Fibroblast of lung (primary cell): ENCODE results near the gene NUDCD3. TPM values are rescaled to one million over a fixed set of nuclear protein-coding genes. Genes with fewer than 3 reads are reported as not detected.

Experiments used
- DNase-seq, 2 donors: peaks; one replicate each; pipeline versions ENCODE4 v3.0.0 to v3.0.0-alpha.2; 2010; ENCODE audit warnings: low read depth in 2 of 2
- H2AFZ ChIP-seq: 2 replicates; pipeline ENCODE4 v1.5.1; 2012; ENCODE audit warnings: low read length, control low read depth, inconsistent platforms
- H3K27ac ChIP-seq: 2 replicates; pipeline ENCODE4 v1.5.1; 2011; ENCODE audit warnings: low read length, control low read depth; ENCODE audit not compliant: insufficient read depth
- H3K27me3 ChIP-seq: 2 replicates; pipeline ENCODE4 v1.5.1; 2011; ENCODE audit warnings: mild to moderate bottlenecking, low read length; ENCODE audit not compliant: control insufficient read depth, insufficient read depth
- H3K36me3 ChIP-seq: 2 replicates; pipeline ENCODE4 v1.5.1; 2011; ENCODE audit warnings: low read length; ENCODE audit not compliant: control insufficient read depth, insufficient read depth
- H3K4me1 ChIP-seq: 2 replicates; pipeline ENCODE4 v1.5.1; 2011; ENCODE audit warnings: low read length; ENCODE audit not compliant: control insufficient read depth, insufficient read depth; ENCODE audit errors: extremely low read depth
- H3K4me2 ChIP-seq: 2 replicates; pipeline ENCODE4 v1.5.1; 2011; ENCODE audit warnings: low read length, control low read depth; ENCODE audit not compliant: insufficient read depth; ENCODE audit errors: extremely low read depth
- H3K4me3 ChIP-seq, 4 experiments: fragments of 200-600 bp in 1 of 4; sonication (generic) in 1 of 4; replicated peaks in 1 of 4; 2 replicates each; pipeline ENCODE4 v1.5.1; 2011 to 2016; ENCODE audit warnings: low read length in 4 of 4, low read depth in 3 of 4, mild to moderate bottlenecking in 3 of 4, control low read depth in 2 of 4, inconsistent platforms in 1 of 4, mixed read lengths in 1 of 4; ENCODE audit not compliant: insufficient read depth in 1 of 4; ENCODE audit errors: control extremely low read depth in 1 of 4
- H3K79me2 ChIP-seq: 2 replicates; pipeline ENCODE4 v1.5.1; 2012; ENCODE audit warnings: mild to moderate bottlenecking, low read length, inconsistent platforms; ENCODE audit not compliant: control insufficient read depth, insufficient read depth
- H3K9ac ChIP-seq: 2 replicates; pipeline ENCODE4 v1.5.1; 2011; ENCODE audit warnings: mild to moderate bottlenecking, low read length, control low read depth; ENCODE audit not compliant: insufficient read depth
- H3K9me3 ChIP-seq: 2 replicates; pipeline ENCODE4 v1.5.1; 2012; ENCODE audit warnings: low read depth, low read length; ENCODE audit not compliant: control insufficient read depth, insufficient read depth
- H4K20me1 ChIP-seq: 2 replicates; pipeline ENCODE4 v1.5.1; 2011; ENCODE audit warnings: low read length; ENCODE audit not compliant: control insufficient read depth, insufficient read depth; ENCODE audit errors: extremely low read depth
- CTCF ChIP-seq, 2 donors: IDR thresholded peaks in 1 of 2; conservative IDR thresholded peaks in 1 of 2; 1 replicate in 1 of 2; 2 replicates in 1 of 2; pipeline ENCODE4 v1.5.1; 2011 to 2012; ENCODE audit warnings: low read length in 2 of 2, control low read depth in 1 of 2, inconsistent platforms in 1 of 2, low read depth in 1 of 2, mild to moderate bottlenecking in 1 of 2
- EZH2 ChIP-seq: IDR thresholded peaks from 2 replicates; pipeline ENCODE4 v1.5.1; 2012; ENCODE audit warnings: low read length, control low read depth, mild to moderate bottlenecking; ENCODE audit errors: missing control alignments
- polyA plus RNA-seq, 2 donors: library from polyadenylated mRNA; depleted of rRNA in 1 of 2; stranded (reverse) in 1 of 2; unstranded in 1 of 2; fragments of >200 nt; gene quantifications; 2 replicates each; pipeline ENCODE4 v1.2.1, GENCODE V29; 2011 to 2012; ENCODE audit warnings: missing spikeins in 1 of 2
- total RNA-seq: library from RNA; depleted of rRNA; stranded (reverse); fragments of >200 nt; gene quantifications from 2 replicates; pipeline ENCODE4 v1.2.1, GENCODE V29; 2014

Gene NUDCD3
- total and polyA plus RNA-seq, 2 donors (not counting 1 experiment from before 2014, with no cell fraction given) = 51.9 to 68.7 TPM

DNA sequence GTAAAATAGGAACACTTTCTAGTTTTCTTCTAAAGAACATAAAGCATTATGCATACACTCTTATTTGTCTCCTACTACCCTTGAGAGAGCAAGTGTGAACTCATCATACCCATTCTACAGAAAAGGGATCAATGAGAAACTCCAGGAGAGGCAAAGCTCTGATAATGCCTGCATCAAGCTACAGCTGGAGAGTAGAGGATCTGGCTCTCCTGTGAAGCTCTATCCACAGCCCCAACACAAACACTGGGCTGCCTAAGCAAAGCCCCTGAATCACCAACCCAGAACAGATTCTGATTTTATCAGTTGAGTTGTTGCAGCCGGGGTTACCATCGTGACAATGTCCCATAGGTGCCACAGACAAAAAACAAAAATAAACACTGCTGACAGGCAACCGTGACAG lies 74.9 kb downstream of the NUDCD3 start:
- Histone ChIP-seq H3K9me3 (no peaks in the 10 kb centered on the region), H2AFZ (no peak overlapping the region), H3K9ac (no peak overlapping the region), H3K79me2 (peaks cover 2% of the 10 kb centered on the region), H4K20me1 (no peaks in the 10 kb centered on the region), H3K27ac (no peak overlapping the region), H3K36me3 (no peaks in the 10 kb centered on the region), H3K4me1 (no peaks in the 10 kb centered on the region), H3K27me3 (no peaks in the 10 kb centered on the region), H3K4me3 (no peak overlapping the region), H3K4me2 (no peak overlapping the region)
- TF ChIP-seq EZH2 = no peak
- TF ChIP-seq CTCF (conservative IDR thresholded peaks at IDR 0.05 in 1 of 2, IDR thresholded peaks at IDR 0.05 in 1 of 2; ENCODE audit: low read depth in 1 of 2, low read length in 2 of 2) = no peak
- DNase-seq = peak in 1 of 2 donors; percentile 16

- peak in 1 of 2 donors; percentile 65 for DNase-seq
- Histone ChIP-seq H3K4me3 (no peak overlapping the region), H2AFZ (no peak overlapping the region), H3K9ac (no peak overlapping the region), H3K4me2 (no peak overlapping the region), H3K36me3 (no peaks in the 10 kb centered on the region), H3K4me1 (no peaks in the 10 kb centered on the region), H4K20me1 (no peaks in the 10 kb centered on the region), H3K27ac (no peak overlapping the region), H3K27me3 (no peaks in the 10 kb centered on the region), H3K79me2 (peaks cover 2% of the 10 kb centered on the region), H3K9me3 (no peaks in the 10 kb centered on the region)
- TF ChIP-seq CTCF (conservative IDR thresholded peaks at IDR 0.05 in 1 of 2, IDR thresholded peaks at IDR 0.05 in 1 of 2; ENCODE audit: low read depth in 1 of 2, low read length in 2 of 2) = no peak
- no peak for TF ChIP-seq EZH2
Observed at GRCh38 chr7:44415047-44415446, 75.4 kb downstream of the NUDCD3 start.

- Histone ChIP-seq H3K79me2 (peaks cover 5% of the 10 kb centered on the region), H3K36me3 (no peaks in the 10 kb centered on the region), H2AFZ (no peak overlapping the region), H3K4me2 (no peak overlapping the region), H3K27me3 (no peaks in the 10 kb centered on the region), H3K9me3 (no peaks in the 10 kb centered on the region), H3K4me3 (no peak overlapping the region), H4K20me1 (no peaks in the 10 kb centered on the region), H3K27ac (no peak overlapping the region), H3K9ac (no peak overlapping the region), H3K4me1 (no peaks in the 10 kb centered on the region)
- TF ChIP-seq CTCF (conservative IDR thresholded peaks at IDR 0.05 in 1 of 2, IDR thresholded peaks at IDR 0.05 in 1 of 2; ENCODE audit: low read depth in 1 of 2, low read length in 2 of 2) = no peak
- TF ChIP-seq EZH2 = no peak
- DNase-seq = no peak
Observed at GRCh38 chr7:44411306-44411705, 79.2 kb downstream of the NUDCD3 start.
